Measurements from ENCODE around the gene ANK3.

The ANK3 gene

GRCh38 chr10:60135020-60135419 is 254.7 kb downstream of the ANK3 start:
- DNase-seq (ENCODE audit: extremely low read depth, low read depth): no peak
- TF ChIP-seq CTCF (IDR thresholded peaks at IDR 0.05; ENCODE audit: low read depth, low read length): no peak

- DNase-seq (ENCODE audit: extremely low read depth, low read depth): no peak
- TF ChIP-seq CTCF (IDR thresholded peaks at IDR 0.05; ENCODE audit: low read depth, low read length): no peak
Measured at GRCh38 chr10:60134548-60134947, 255.1 kb downstream of the ANK3 start.

- DNase-seq (ENCODE audit: extremely low read depth, low read depth): no peak
- no peak for TF ChIP-seq CTCF (IDR thresholded peaks at IDR 0.05; ENCODE audit: low read depth, low read length)
Measured at GRCh38 chr10:60130130-60130579, 259.5 kb downstream of the ANK3 start.

GRCh38 chr10:60125895-60126294 is 263.8 kb downstream of the ANK3 start:
- no peak for TF ChIP-seq CTCF (IDR thresholded peaks at IDR 0.05; ENCODE audit: low read depth, low read length)
- DNase-seq (ENCODE audit: extremely low read depth, low read depth): no peak

GRCh38 chr10:60124536-60124935 is 265.1 kb downstream of the ANK3 start:
- DNase-seq (ENCODE audit: extremely low read depth, low read depth): no peak
- no peak for TF ChIP-seq CTCF (IDR thresholded peaks at IDR 0.05; ENCODE audit: low read depth, low read length)

- DNase-seq (ENCODE audit: extremely low read depth, low read depth): no peak
- TF ChIP-seq CTCF (IDR thresholded peaks at IDR 0.05; ENCODE audit: low read depth, low read length): no peak
Measured at GRCh38 chr10:60123668-60124067, 266.0 kb downstream of the ANK3 start.

- DNase-seq (ENCODE audit: extremely low read depth, low read depth): no peak
- TF ChIP-seq CTCF (IDR thresholded peaks at IDR 0.05; ENCODE audit: low read depth, low read length): no peak
Measured at GRCh38 chr10:60123172-60123571, 266.5 kb downstream of the ANK3 start.
